Coronary artery (tissue), 2 donors: ENCODE results near the gene PYY.
"Not testable (repeated sequence)": the region's sequence is repeated elsewhere in the genome, so short reads cannot be mapped to it uniquely, and the experiment has no call there.

Source experiments
- DNase-seq: peaks from one replicate; pipeline ENCODE4 v3.0.0-alpha.2; 2017; ENCODE audit warnings: low spot score
- H3K27ac ChIP-seq, 2 donors: fragments of 200-600 bp; sonication (generic); one replicate each; pipeline ENCODE4 v1.5.1; 2016 to 2019
- H3K4me3 ChIP-seq: fragments of 200-600 bp; sonication (generic); 2 replicates; pipeline ENCODE4 v1.5.1; 2016; ENCODE audit warnings: mild to moderate bottlenecking, moderate library complexity
- CTCF ChIP-seq: fragments of 200-600 bp; sonication (generic); IDR thresholded peaks from one replicate; pipeline ENCODE4 v1.5.1; 2019; ENCODE audit warnings: antibody characterized with exemption

PYY gene

GRCh38 chr17:43945074-43945829 lies 8.5 kb downstream of the PYY start:
- no peak overlapping the region for H3K27ac ChIP-seq
- H3K4me3 ChIP-seq, result no peak overlapping the region
- DNase-seq, result no peak
- TF ChIP-seq CTCF, result no peak

- Histone ChIP-seq H3K4me3 (no peak within 1 kb of the TSS), H3K27ac (no peak within 1 kb of the TSS)
- no peak for DNase-seq
- TF ChIP-seq CTCF, result no peak
Measured at GRCh38 chr17:43942051-43942685, 11.6 kb downstream of the PYY start, which contains the start of gene PPY. PPY (minus strand) TSS chr17:43942476; CDS start chr17:43941654, 822 bp downstream.

GRCh38 chr17:43940630-43941029 lies 13.1 kb downstream of the PYY start:
- Histone ChIP-seq H3K4me3 (no peak overlapping the region), H3K27ac (no peak overlapping the region)
- peak; percentile 20 for TF ChIP-seq CTCF
- no peak for DNase-seq

- Histone ChIP-seq H3K4me3 (no peak overlapping the region), H3K27ac (no peak overlapping the region)
- no peak for TF ChIP-seq CTCF
- no peak for DNase-seq
Measured at GRCh38 chr17:43939886-43940285, 13.9 kb downstream of the PYY start.

GRCh38 chr17:43939452-43939851 lies 14.3 kb downstream of the PYY start:
- DNase-seq, H3K4me3 ChIP-seq, H3K27ac ChIP-seq: not testable (repeated sequence)

GRCh38 chr17:43938838-43939182 lies 14.9 kb downstream of the PYY start:
- TF ChIP-seq CTCF, result no peak
- H3K4me3 ChIP-seq, result no peak overlapping the region
- no peak for DNase-seq
- H3K27ac ChIP-seq, result no peak overlapping the region

- Histone ChIP-seq H3K27ac (no peak overlapping the region), H3K4me3 (no peak overlapping the region)
- no peak for DNase-seq
- no peak for TF ChIP-seq CTCF
Measured at GRCh38 chr17:43936434-43936833, 17.3 kb downstream of the PYY start.
